SK-N-SH (cell line): ENCODE measurements around the gene TRIM38. TPM values are rescaled to one million over a fixed set of nuclear protein-coding genes. Genes with fewer than 3 reads are reported as not detected.

Source experiments
- CTCF ChIA-PET: fragments of 300-600, 350-600 bp; formaldehyde crosslinking; extraction: SDS; loops from one replicate; lab custom pipeline; 2021; lab: Yijun Ruan, JAX
- POLR2A ChIA-PET: fragments of 350-600 bp; sonication (Branson Sonifier 250); formaldehyde crosslinking; extraction: SDS; loops from one replicate; lab custom pipeline; 2020; ENCODE audit warnings: antibody characterized with exemption, inconsistent platforms; lab: Yijun Ruan, JAX
- DNase-seq: peaks from one replicate; pipeline ENCODE4 v3.0.0; 2012
- H2AFZ ChIP-seq: fragments of 200-600 bp; sonication (generic); 2 replicates; pipeline ENCODE4 v1.8.1; 2016; ENCODE audit warnings: antibody characterized with exemption, mild to moderate bottlenecking, low read depth
- H3F3A ChIP-seq: fragments of 200-600 bp; sonication (generic); replicated peaks from 2 replicates; pipeline ENCODE3; 2016; ENCODE audit warnings: antibody characterized with exemption, mild to moderate bottlenecking; ENCODE audit not compliant: insufficient read depth
- H3K27ac ChIP-seq, 2 experiments: fragments of 200-500 bp in 1 of 2; fragments of 200-600 bp in 1 of 2; sonication (Bioruptor generic) in 1 of 2; sonication (generic), shearing (Covaris generic) in 1 of 2; 2 replicates each; pipeline versions ENCODE4 v1.5.1 to v1.6.1; 2014 to 2016; ENCODE audit warnings: low read depth in 2 of 2, inconsistent platforms in 1 of 2, low read length in 1 of 2, mild to moderate bottlenecking in 1 of 2, mixed read lengths in 1 of 2
- H3K27me3 ChIP-seq: fragments of 200-600 bp; sonication (generic), shearing (Covaris generic); 2 replicates; pipeline ENCODE4 v1.6.1; 2016; ENCODE audit warnings: mixed run types; ENCODE audit not compliant: insufficient read depth
- H3K36me3 ChIP-seq, 2 experiments: fragments of 200-500 bp in 1 of 2; fragments of 200-600 bp in 1 of 2; sonication (Bioruptor generic) in 1 of 2; sonication (generic) in 1 of 2; replicated peaks in 1 of 2; 2 replicates each; pipeline versions ENCODE3 to v1.5.1; 2014 to 2016; ENCODE audit warnings: low read length in 1 of 2, mild to moderate bottlenecking in 1 of 2; ENCODE audit not compliant: insufficient read depth in 2 of 2, control insufficient read depth in 1 of 2
- H3K4me1 ChIP-seq, 2 experiments: fragments of 200-500 bp in 1 of 2; fragments of 200-600 bp in 1 of 2; sonication (Bioruptor generic) in 1 of 2; sonication (generic), shearing (Covaris generic) in 1 of 2; 2 replicates each; pipeline versions ENCODE4 v1.5.1 to v1.6.1; 2014 to 2016; ENCODE audit warnings: low read depth in 1 of 2, low read length in 1 of 2, mixed run types in 1 of 2; ENCODE audit not compliant: insufficient read depth in 2 of 2, control insufficient read depth in 1 of 2
- H3K4me2 ChIP-seq: fragments of 200-600 bp; sonication (generic), shearing (Covaris generic); 2 replicates; pipeline ENCODE4 v1.6.1; 2017; ENCODE audit warnings: mixed run types
- H3K4me3 ChIP-seq, 2 experiments: fragments of 200-500 bp in 1 of 2; fragments of 200-600 bp in 1 of 2; sonication (Bioruptor generic) in 1 of 2; sonication (generic), shearing (Covaris generic) in 1 of 2; 2 replicates each; pipeline versions ENCODE4 v1.5.1 to v1.8.1; 2014 to 2016; ENCODE audit warnings: low read depth in 2 of 2, inconsistent platforms in 1 of 2, low read length in 1 of 2, mild to moderate bottlenecking in 1 of 2, mixed read lengths in 1 of 2, moderate library complexity in 1 of 2
- H3K79me2 ChIP-seq: fragments of 200-600 bp; sonication (generic); 2 replicates; pipeline ENCODE4 v1.8.1; 2017; ENCODE audit warnings: mild to moderate bottlenecking; ENCODE audit not compliant: insufficient read depth
- H3K9ac ChIP-seq: fragments of 200-600 bp; sonication (generic); 2 replicates; pipeline ENCODE4 v1.6.1; 2017; ENCODE audit warnings: mixed run types
- H3K9me2 ChIP-seq: fragments of 200-600 bp; sonication (generic); 2 replicates; pipeline ENCODE4 v1.6.1; 2017; ENCODE audit warnings: mixed run types
- H3K9me3 ChIP-seq: fragments of 200-600 bp; sonication (generic); 2 replicates; pipeline ENCODE4 v1.6.1; 2017; ENCODE audit warnings: mixed run types, mild to moderate bottlenecking, moderate library complexity
- H4K20me1 ChIP-seq: fragments of 200-600 bp; sonication (generic); 2 replicates; pipeline ENCODE4 v1.6.1; 2017; ENCODE audit warnings: mild to moderate bottlenecking, mixed run types; ENCODE audit not compliant: insufficient read depth
- CHD2 ChIP-seq: fragments of 150-350 bp; IDR thresholded peaks from 2 replicates; pipeline ENCODE4 v1.6.1; 2018; ENCODE audit warnings: low read length; ENCODE audit not compliant: partially characterized antibody
- CTCF ChIP-seq: fragments of 200-600 bp; sonication (generic); IDR thresholded peaks from 2 replicates; pipeline ENCODE4 v1.6.1; 2017; ENCODE audit warnings: antibody characterized with exemption, mild to moderate bottlenecking, moderate library complexity
- ELF1 ChIP-seq: IDR thresholded peaks from 2 replicates; pipeline ENCODE4 v1.4.0; 2012
- EP300 ChIP-seq, 2 experiments: IDR thresholded peaks; 2 replicates each; pipeline versions ENCODE4 v1.4.0 to v1.6.1; 2012; ENCODE audit warnings: borderline replicate concordance in 1 of 2, low read depth in 1 of 2, low read length in 1 of 2
- EZH2phosphoT487 ChIP-seq: fragments of 200-600 bp; sonication (generic); IDR thresholded peaks from 2 replicates; pipeline ENCODE4 v1.6.1; 2017; ENCODE audit warnings: low read depth, mixed run types, mild to moderate bottlenecking, antibody characterized with exemption, moderate library complexity, borderline replicate concordance
- FOXJ3 ChIP-seq: sonication (generic); formaldehyde crosslinking; IDR thresholded peaks from 2 replicates; pipeline ENCODE4 v1.5.1; 2020; ENCODE audit warnings: mild to moderate bottlenecking, missing genetic modification reagents
- FOXM1 ChIP-seq: IDR thresholded peaks from 2 replicates; pipeline ENCODE4 v1.4.0; 2012; ENCODE audit warnings: low read depth, mild to moderate bottlenecking
- GABPA ChIP-seq: IDR thresholded peaks from 2 replicates; pipeline ENCODE4 v1.4.0; 2012; ENCODE audit warnings: low read depth, mild to moderate bottlenecking
- GATA2 ChIP-seq: sonication (generic); formaldehyde crosslinking; IDR thresholded peaks from 2 replicates; pipeline ENCODE4 v1.5.0; 2020; ENCODE audit warnings: mild to moderate bottlenecking, missing genetic modification reagents
- MAX ChIP-seq: IDR thresholded peaks from 2 replicates; pipeline ENCODE4 v1.4.0; 2012; ENCODE audit warnings: low read depth
- MXI1 ChIP-seq: IDR thresholded peaks from 2 replicates; pipeline ENCODE4 v1.6.1; 2012; ENCODE audit warnings: mild to moderate bottlenecking, low read depth, low read length, improper control_type of control experiment
- NFIC ChIP-seq: IDR thresholded peaks from 2 replicates; pipeline ENCODE4 v1.4.0; 2012; ENCODE audit warnings: borderline replicate concordance
- NRF1 ChIP-seq: IDR thresholded peaks from 2 replicates; pipeline ENCODE4 v1.6.1; 2012; ENCODE audit warnings: low read depth, mild to moderate bottlenecking, low read length
- PBX3 ChIP-seq: IDR thresholded peaks from 2 replicates; pipeline ENCODE4; 2012
- POLR2AphosphoS5 ChIP-seq: IDR thresholded peaks from 2 replicates; pipeline ENCODE4 v1.6.1; 2012; ENCODE audit warnings: low read depth, low read length
- RAD21 ChIP-seq: IDR thresholded peaks from 2 replicates; pipeline ENCODE4 v1.6.1; 2012; ENCODE audit warnings: mild to moderate bottlenecking, low read length
- RXRA ChIP-seq: IDR thresholded peaks from 2 replicates; pipeline ENCODE4 v1.4.0; 2012; ENCODE audit warnings: low read depth, mild to moderate bottlenecking, borderline replicate concordance
- SMC3 ChIP-seq: IDR thresholded peaks from 2 replicates; pipeline ENCODE4 v1.6.1; 2012; ENCODE audit warnings: low read depth, low read length, improper control_type of control experiment
- TCF12 ChIP-seq: IDR thresholded peaks from 2 replicates; pipeline ENCODE4 v1.4.0; 2012
- TEAD4 ChIP-seq: IDR thresholded peaks from 2 replicates; pipeline ENCODE4 v1.4.0; 2012; ENCODE audit warnings: mild to moderate bottlenecking, borderline replicate concordance; ENCODE audit not compliant: insufficient read depth
- USF2 ChIP-seq: fragments of 150-350 bp; IDR thresholded peaks from 2 replicates; pipeline ENCODE4 v1.6.1; 2017; ENCODE audit warnings: antibody characterized with exemption, low read length, low read depth, borderline replicate concordance
- YY1 ChIP-seq: IDR thresholded peaks from 2 replicates; pipeline ENCODE4 v1.4.0; 2012; ENCODE audit warnings: low read depth, mild to moderate bottlenecking
- WGBS: methylation state at CpG from one replicate; pipeline ENCODE4 v1.1.6; 2017; ENCODE audit warnings: low lambda C conversion rate; 5-methylcytosine and 5-hydroxymethylcytosine counted together
- polyA plus RNA-seq, 3 experiments: library from polyadenylated mRNA; depleted of rRNA; stranded (reverse); fragments of >200 nt; gene quantifications; 2 replicates each; pipeline ENCODE4 v1.2.3, GENCODE V29; 2012
- TF ChIP-seq, protein P1 (sequence below): fragments of 150-350 bp; IDR thresholded peaks from 2 replicates; pipeline ENCODE4 v1.6.1; 2016; ENCODE audit warnings: mild to moderate bottlenecking, low read depth, low read length

The TRIM38 gene
- polyA plus RNA-seq, 1 of the 3 experiments (the other 2 are of a cell fraction), result 0.62 TPM

GRCh38 chr6:25990172-25990873, 27.7 kb downstream of the TRIM38 start (continued):
- no peak for TF ChIP-seq PBX3
- TF ChIP-seq NRF1, result no peak
- no peak for TF ChIP-seq CTCF

GRCh38 chr6:25991785-25992412, 29.3 kb downstream of the TRIM38 start:
- Histone ChIP-seq H3K9me2 (no peaks in the 10 kb centered on the region), H3K9me3 (no peaks in the 10 kb centered on the region), H3K4me1 (peaks cover 6 to 8% of the 10 kb centered on the region in 2 experiments; a peak in 3 of 4 replicates), H2AFZ (peak overlapping the region; percentile 99), H3K27me3 (no peaks in the 10 kb centered on the region), H3K79me2 (no peaks in the 10 kb centered on the region), H3K4me3 (peak overlapping the region; percentile 53 to 78), H3K27ac (peak overlapping the region; percentile 89 to 98), H3K36me3 (no peaks in the 10 kb centered on the region), H3F3A (peaks cover 15% of the 10 kb centered on the region), H4K20me1 (no peaks in the 10 kb centered on the region), H3K9ac (peak overlapping the region; percentile 88), H3K4me2 (peak overlapping the region; percentile 91)
- WGBS, result 7% methylated on average over 30 of the region's 30 CpGs
- ChIA-PET POLR2A (interaction anchor here (0.5 to 3.5 kb wide), 11 partner anchors 10 to 1141 kb away, joined by 3 to 67 read pairs (median 5); a partner anchor contains a TSS), CTCF (interaction anchor here (0.6 to 4.7 kb wide), 33 partner anchors 11 to 1849 kb away, joined by 3 to 104 read pairs (median 5); partner anchors contain the start of gene TRIM38)
- DNase-seq, result peak; percentile 74
- TF ChIP-seq EZH2phosphoT487, result no peak
- no peak for TF ChIP-seq SMC3
- no peak for TF ChIP-seq USF2
- peak; percentile 63 for TF ChIP-seq MAX
- no peak for TF ChIP-seq RXRA
- TF ChIP-seq ELF1, result no peak
- TF ChIP-seq CHD2, result peak; percentile 49
- TF ChIP-seq, protein P1, sequence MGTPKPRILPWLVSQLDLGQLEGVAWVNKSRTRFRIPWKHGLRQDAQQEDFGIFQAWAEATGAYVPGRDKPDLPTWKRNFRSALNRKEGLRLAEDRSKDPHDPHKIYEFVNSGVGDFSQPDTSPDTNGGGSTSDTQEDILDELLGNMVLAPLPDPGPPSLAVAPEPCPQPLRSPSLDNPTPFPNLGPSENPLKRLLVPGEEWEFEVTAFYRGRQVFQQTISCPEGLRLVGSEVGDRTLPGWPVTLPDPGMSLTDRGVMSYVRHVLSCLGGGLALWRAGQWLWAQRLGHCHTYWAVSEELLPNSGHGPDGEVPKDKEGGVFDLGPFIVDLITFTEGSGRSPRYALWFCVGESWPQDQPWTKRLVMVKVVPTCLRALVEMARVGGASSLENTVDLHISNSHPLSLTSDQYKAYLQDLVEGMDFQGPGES, result no peak
- no peak for TF ChIP-seq NFIC
- no peak for TF ChIP-seq RAD21
- peak; percentile 32; the same call in 1 of the 2 replicates for TF ChIP-seq PBX3
- peak; percentile 37; the same call in 1 of the 2 replicates for TF ChIP-seq MXI1
- no peak; a peak in 1 of 4 replicates for TF ChIP-seq EP300 (IDR thresholded peaks at IDR 0.05; ENCODE audit: borderline replicate concordance in 1 of 2, low read depth in 1 of 2, low read length in 1 of 2)
- TF ChIP-seq POLR2AphosphoS5, result no peak
- no peak for TF ChIP-seq FOXJ3 (CRISPR knock-in tag)
- no peak for TF ChIP-seq TCF12
- no peak for TF ChIP-seq YY1
- TF ChIP-seq GATA2 (CRISPR knock-in tag), result no peak
- TF ChIP-seq FOXM1, result no peak
- no peak for TF ChIP-seq TEAD4
- TF ChIP-seq GABPA, result no peak
